Nephron progenitor cell (in vitro differentiated cells): ENCODE data around the gene CRYBG1.

Experiments
- DNase-seq: peaks from one replicate; pipeline ENCODE4 v3.0.0; 2021
- H3K27ac Mint-ChIP-seq: 2 replicates; pipeline ENCODE4 v1.8.0; 2021; ENCODE audit warnings: mild to moderate bottlenecking, moderate library complexity, mixed read lengths
- H3K27me3 Mint-ChIP-seq: 2 replicates; pipeline ENCODE4 v1.8.0; 2021; ENCODE audit warnings: mild to moderate bottlenecking, low read depth, mixed read lengths; ENCODE audit not compliant: poor library complexity
- H3K36me3 Mint-ChIP-seq: 2 replicates; pipeline ENCODE4 v1.8.0; 2021; ENCODE audit warnings: low read depth, mixed read lengths
- H3K4me1 Mint-ChIP-seq: 2 replicates; pipeline ENCODE4 v1.8.0; 2021; ENCODE audit warnings: mixed read lengths
- H3K4me3 Mint-ChIP-seq: 2 replicates; pipeline ENCODE4 v1.8.0; 2021; ENCODE audit warnings: mild to moderate bottlenecking, moderate library complexity, mixed read lengths
- H3K9me3 Mint-ChIP-seq: 2 replicates; pipeline ENCODE4 v1.8.0; 2021; ENCODE audit warnings: mild to moderate bottlenecking, moderate library complexity, mixed read lengths
- CTCF ChIP-seq: fragments of 200-600 bp; sonication (generic); IDR thresholded peaks from 2 replicates; pipeline ENCODE4 v1.5.0; 2021; ENCODE audit warnings: antibody characterized with exemption

CRYBG1 gene

GRCh38 chr6:106618324-106618723 lies 257.8 kb downstream of the CRYBG1 start:
- H3K27ac Mint-ChIP-seq: no peak overlapping the region
- no peaks in the 10 kb centered on the region for H3K4me1 Mint-ChIP-seq
- no peak for DNase-seq
- H3K9me3 Mint-ChIP-seq: peaks cover 15% of the 10 kb centered on the region
- H3K4me3 Mint-ChIP-seq: no peak overlapping the region
- H3K36me3 Mint-ChIP-seq: peaks cover 34% of the 10 kb centered on the region
- TF ChIP-seq CTCF: no peak
- no peaks in the 10 kb centered on the region for H3K27me3 Mint-ChIP-seq

GRCh38 chr6:106619223-106619622 lies 258.7 kb downstream of the CRYBG1 start:
- no peak overlapping the region for H3K4me3 Mint-ChIP-seq

GRCh38 chr6:106620931-106621672 lies 260.6 kb downstream of the CRYBG1 start:
- no peak overlapping the region for H3K4me3 Mint-ChIP-seq
- H3K9me3 Mint-ChIP-seq: peaks cover 25% of the 10 kb centered on the region
- DNase-seq: no peak
- no peak overlapping the region for H3K27ac Mint-ChIP-seq
- H3K4me1 Mint-ChIP-seq: peaks cover 13% of the 10 kb centered on the region
- H3K27me3 Mint-ChIP-seq: no peaks in the 10 kb centered on the region
- TF ChIP-seq CTCF: no peak
- H3K36me3 Mint-ChIP-seq: peaks cover 45% of the 10 kb centered on the region

More at GRCh38 chr6:106619223-106619622, 258.7 kb downstream of the CRYBG1 start:
- no peak for DNase-seq
- H3K27ac Mint-ChIP-seq: no peak overlapping the region
- peaks cover 21% of the 10 kb centered on the region for H3K9me3 Mint-ChIP-seq
- H3K4me1 Mint-ChIP-seq: no peaks in the 10 kb centered on the region
- H3K27me3 Mint-ChIP-seq: no peaks in the 10 kb centered on the region
- H3K36me3 Mint-ChIP-seq: peaks cover 41% of the 10 kb centered on the region
- no peak for TF ChIP-seq CTCF
